ENCODE measurements around the gene ERCC3. TPM values are rescaled to one million over a fixed set of nuclear protein-coding genes. Genes with fewer than 3 reads are reported as not detected.

The ERCC3 gene
- total RNA-seq, 2 experiments from 2014 or later, result 40.0 to 44.0 TPM

- intact Hi-C loops (cut with DNase I, micrococcal nuclease), result no loop called here
- DNase-seq, result no peak
Measured at GRCh38 chr2:127235082-127235702, 58.8 kb downstream of the ERCC3 start.

DNA sequence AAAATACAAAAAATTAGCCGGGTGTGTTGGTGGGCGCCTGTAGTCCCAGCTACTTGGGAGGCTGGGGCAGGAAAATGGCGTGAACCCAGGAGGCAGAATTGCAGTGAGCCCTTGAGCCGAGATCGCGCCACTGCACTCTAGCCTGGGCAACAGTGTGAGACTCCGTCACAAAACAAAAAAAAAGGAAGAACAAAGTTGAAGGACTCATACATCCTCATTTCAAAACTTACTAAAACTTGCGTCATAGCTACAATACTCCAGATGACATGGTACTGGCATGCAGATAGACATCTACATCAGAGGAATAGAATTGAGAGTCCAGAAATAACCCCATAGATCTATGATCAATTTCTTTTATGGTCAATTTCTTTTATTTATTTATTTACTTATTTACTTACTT lies 60.2 kb downstream of the ERCC3 start:
- Histone ChIP-seq H3K9me3 (ENCODE audit: control insufficient read depth in 1 of 2, insufficient read depth in 1 of 2, low read length in 2 of 2) (peaks cover 5 to 8% of the 10 kb centered on the region in 2 experiments), H3K36me3 (ENCODE audit: insufficient read depth, low read length) (no peaks in the 10 kb centered on the region), H3K27ac (ENCODE audit: low read depth in 1 of 2, low read length in 2 of 2) (no peak overlapping the region), H3K4me1 (ENCODE audit: insufficient read depth, low read length) (no peaks in the 10 kb centered on the region), H3K27me3 (ENCODE audit: control insufficient read depth in 1 of 2, insufficient read depth in 2 of 2, low read length in 2 of 2) (no peaks in the 10 kb centered on the region), H3K4me3 (ENCODE audit: low read length) (no peak overlapping the region)
- Mint-ChIP-seq H3K4me3 (no peak overlapping the region), H3K27ac (no peak overlapping the region), H3K9me3 (peaks cover 6% of the 10 kb centered on the region), H3K4me1 (ENCODE audit: low read depth) (no peaks in the 10 kb centered on the region), H3K27me3 (peaks cover 6% of the 10 kb centered on the region), H3K36me3 (ENCODE audit: low read depth) (peaks cover 5% of the 10 kb centered on the region)
- DNase-seq, result no peak
- ATAC-seq (ENCODE audit: poor library complexity), result no peak
- intact Hi-C loops (cut with DNase I, micrococcal nuclease), result no loop called here
- TF ChIP-seq CTCF (IDR thresholded peaks at IDR 0.05), result no peak
- CTCF ChIA-PET, result no interaction called here
- POLR2A ChIA-PET, result no interaction called here

More at GRCh38 chr2:127235082-127235702, 58.8 kb downstream of the ERCC3 start:
- no peaks in the 10 kb centered on the region for H3K27me3 ChIP-seq (ENCODE audit: control insufficient read depth in 1 of 2, insufficient read depth in 2 of 2, low read length in 2 of 2)
- no peak for TF ChIP-seq CTCF (IDR thresholded peaks at IDR 0.05)
- no peaks in the 10 kb centered on the region for H3K4me1 ChIP-seq (ENCODE audit: insufficient read depth, low read length)
- Mint-ChIP-seq H3K4me1 (ENCODE audit: low read depth) (no peaks in the 10 kb centered on the region), H3K27ac (no peak overlapping the region), H3K27me3 (no peaks in the 10 kb centered on the region), H3K9me3 (peaks cover 4% of the 10 kb centered on the region), H3K36me3 (ENCODE audit: low read depth) (peaks cover 10% of the 10 kb centered on the region), H3K4me3 (no peak overlapping the region)
- no peak overlapping the region for H3K4me3 ChIP-seq (ENCODE audit: low read length)
- peaks cover 8 to 9% of the 10 kb centered on the region in 2 experiments for H3K9me3 ChIP-seq (ENCODE audit: control insufficient read depth in 1 of 2, insufficient read depth in 1 of 2, low read length in 2 of 2)
- POLR2A ChIA-PET, result no interaction called here
- CTCF ChIA-PET, result no interaction called here
- no peak for ATAC-seq (ENCODE audit: poor library complexity)
- H3K36me3 ChIP-seq (ENCODE audit: insufficient read depth, low read length), result no peaks in the 10 kb centered on the region
- no peak overlapping the region for H3K27ac ChIP-seq (ENCODE audit: low read depth in 1 of 2, low read length in 2 of 2)

DNA sequence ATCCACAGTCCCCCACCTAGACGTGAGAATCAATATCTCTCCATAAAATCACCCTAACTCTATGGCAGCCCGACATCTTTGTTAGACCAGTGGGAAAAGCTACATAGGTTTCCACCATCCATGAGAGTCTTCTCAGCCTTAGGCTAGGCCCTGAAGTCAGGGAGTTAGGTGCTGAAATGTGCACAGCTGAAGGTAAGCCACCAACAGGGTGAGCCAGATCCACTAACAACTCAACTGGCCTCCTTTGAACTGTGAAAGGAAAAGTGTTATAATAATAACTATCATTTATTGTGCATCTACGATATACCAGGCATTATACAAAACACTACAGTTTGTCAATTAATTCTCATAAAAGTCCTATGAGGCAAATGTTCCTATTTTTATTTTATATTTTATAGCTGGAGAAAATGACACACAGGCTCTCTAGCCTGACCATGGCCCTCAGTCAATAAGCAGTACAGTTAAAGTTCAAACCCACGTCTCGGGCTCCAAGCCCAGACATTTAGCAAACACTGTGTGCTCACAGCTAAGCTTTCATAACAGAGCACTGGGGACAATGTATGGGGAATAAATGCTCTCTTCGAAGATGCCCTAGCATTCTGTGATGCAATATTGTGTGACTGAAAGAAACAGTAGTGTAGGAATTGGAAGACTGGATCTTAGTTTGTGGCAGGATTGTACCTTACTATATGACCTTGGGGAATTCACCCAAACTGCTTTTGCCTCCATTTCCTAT lies 62.6 kb downstream of the ERCC3 start:
- no peak overlapping the region for H3K4me3 ChIP-seq (ENCODE audit: low read length)
- peaks cover 6% of the 10 kb centered on the region for H3K9me3 Mint-ChIP-seq
- DNase-seq (no peak), ATAC-seq (ENCODE audit: poor library complexity) (no peak)
- H3K4me3 Mint-ChIP-seq, result no peak overlapping the region
- no peak overlapping the region for H3K27ac ChIP-seq (ENCODE audit: low read depth in 1 of 2, low read length in 2 of 2)
- TF ChIP-seq CTCF (IDR thresholded peaks at IDR 0.05), result no peak
- no peak overlapping the region for H3K27ac Mint-ChIP-seq
- CTCF ChIA-PET, result no interaction called here
- intact Hi-C loops (cut with DNase I, micrococcal nuclease), result no loop called here
- H3K36me3 Mint-ChIP-seq (ENCODE audit: low read depth), result no peaks in the 10 kb centered on the region
- H3K4me1 ChIP-seq (ENCODE audit: insufficient read depth, low read length), result no peaks in the 10 kb centered on the region
- peaks cover 5 to 17% of the 10 kb centered on the region in 2 experiments for H3K9me3 ChIP-seq (ENCODE audit: control insufficient read depth in 1 of 2, insufficient read depth in 1 of 2, low read length in 2 of 2)
- H3K27me3 Mint-ChIP-seq, result peaks cover 25% of the 10 kb centered on the region
- no peaks in the 10 kb centered on the region for H3K36me3 ChIP-seq (ENCODE audit: insufficient read depth, low read length)
- H3K27me3 ChIP-seq (ENCODE audit: control insufficient read depth in 1 of 2, insufficient read depth in 2 of 2, low read length in 2 of 2), result peaks cover 0 to 11% of the 10 kb centered on the region in 2 experiments
- no peaks in the 10 kb centered on the region for H3K4me1 Mint-ChIP-seq (ENCODE audit: low read depth)
- POLR2A ChIA-PET, result no interaction called here
